ENCODE measurements around the gene BMPR1A.
"Not testable (repeated sequence)": the region's sequence is repeated elsewhere in the genome, so short reads cannot be mapped to it uniquely, and the experiment has no call there.

BMPR1A gene

GRCh38 chr10:86850481-86850880, 94.1 kb downstream of the BMPR1A start:
- DNase-seq, result no peak

- DNase-seq, result peak in 1 of 14 donors; percentile 28
These were observed 95.1 kb downstream of the BMPR1A start for GRCh38 chr10:86851328-86852207.

- DNase-seq, result not testable (repeated sequence)
These were observed 97.2 kb downstream of the BMPR1A start for GRCh38 chr10:86853582-86853981.

GRCh38 chr10:86855513-86855912, 99.1 kb downstream of the BMPR1A start:
- no peak for DNase-seq

GRCh38 chr10:86856156-86856555, 99.7 kb downstream of the BMPR1A start:
- no peak for DNase-seq

- DNase-seq, result no peak
These were observed 100.8 kb downstream of the BMPR1A start for GRCh38 chr10:86857128-86857721.

- no peak for DNase-seq
These were observed 101.6 kb downstream of the BMPR1A start for GRCh38 chr10:86858011-86858410.

GRCh38 chr10:86861351-86861750, 104.9 kb downstream of the BMPR1A start:
- no peak for DNase-seq

- DNase-seq, result no peak
These were observed 106.0 kb downstream of the BMPR1A start for GRCh38 chr10:86862373-86862772.

- DNase-seq, result no peak
These were observed 106.5 kb downstream of the BMPR1A start for GRCh38 chr10:86862786-86863483.

GRCh38 chr10:86863484-86863842, 107.0 kb downstream of the BMPR1A start:
- peak in 2 of 14 donors; percentile 8 to 44 for DNase-seq

GRCh38 chr10:86865011-86865811, 108.8 kb downstream of the BMPR1A start:
- DNase-seq, result not testable (repeated sequence)

- DNase-seq, result no peak
These were observed 110.7 kb downstream of the BMPR1A start for GRCh38 chr10:86867149-86867548.

- DNase-seq, result peak in 6 of 14 donors; percentile 5 to 74 (median 27)
These were observed 111.9 kb downstream of the BMPR1A start for GRCh38 chr10:86868353-86868752.

- no peak for DNase-seq
These were observed 114.3 kb downstream of the BMPR1A start for GRCh38 chr10:86870679-86871078.

GRCh38 chr10:86871563-86872183, 115.3 kb downstream of the BMPR1A start:
- DNase-seq, result no peak

GRCh38 chr10:86872757-86873156, 116.3 kb downstream of the BMPR1A start:
- peak in 1 of 14 donors; percentile 11 for DNase-seq

- DNase-seq, result no peak
These were observed 120.3 kb downstream of the BMPR1A start for GRCh38 chr10:86876748-86877147.

- DNase-seq, result no peak
These were observed 122.7 kb downstream of the BMPR1A start for GRCh38 chr10:86878983-86879713.

- no peak for DNase-seq
These were observed 124.6 kb downstream of the BMPR1A start for GRCh38 chr10:86880971-86881370.

Measured in C1 segment of cervical spinal cord (tissue), 14 donors.